Measurements from ENCODE around the gene RNF169.

DNA sequence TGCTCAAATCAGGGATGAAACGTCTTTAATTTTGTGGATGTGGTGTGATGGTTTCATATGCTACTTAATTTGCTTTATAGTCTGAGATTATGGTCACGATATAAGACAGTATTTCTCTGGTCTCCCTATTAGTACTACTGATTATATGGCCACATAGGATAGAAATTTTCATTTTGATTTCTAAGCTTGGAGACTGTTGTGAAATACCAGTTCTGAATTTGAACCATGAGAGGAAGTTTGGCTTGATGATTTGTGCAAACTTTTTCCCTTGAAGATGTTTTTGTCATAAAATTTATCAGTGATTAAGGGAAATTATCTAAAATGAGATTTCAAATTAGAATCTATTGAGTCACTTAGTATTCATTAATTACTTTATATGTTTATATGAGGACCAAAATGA, 2.7 kb downstream of the RNF169 start:
- TF ChIP-seq EP300 (IDR thresholded peaks at IDR 0.05) (no peak), POLR2A (IDR thresholded peaks at IDR 0.05) (no peak)
